Measurements from ENCODE around the gene TUBB2A.
A peak's percentile ranks its signal among the peaks of the same experiment; 100 is the strongest.

DNA sequence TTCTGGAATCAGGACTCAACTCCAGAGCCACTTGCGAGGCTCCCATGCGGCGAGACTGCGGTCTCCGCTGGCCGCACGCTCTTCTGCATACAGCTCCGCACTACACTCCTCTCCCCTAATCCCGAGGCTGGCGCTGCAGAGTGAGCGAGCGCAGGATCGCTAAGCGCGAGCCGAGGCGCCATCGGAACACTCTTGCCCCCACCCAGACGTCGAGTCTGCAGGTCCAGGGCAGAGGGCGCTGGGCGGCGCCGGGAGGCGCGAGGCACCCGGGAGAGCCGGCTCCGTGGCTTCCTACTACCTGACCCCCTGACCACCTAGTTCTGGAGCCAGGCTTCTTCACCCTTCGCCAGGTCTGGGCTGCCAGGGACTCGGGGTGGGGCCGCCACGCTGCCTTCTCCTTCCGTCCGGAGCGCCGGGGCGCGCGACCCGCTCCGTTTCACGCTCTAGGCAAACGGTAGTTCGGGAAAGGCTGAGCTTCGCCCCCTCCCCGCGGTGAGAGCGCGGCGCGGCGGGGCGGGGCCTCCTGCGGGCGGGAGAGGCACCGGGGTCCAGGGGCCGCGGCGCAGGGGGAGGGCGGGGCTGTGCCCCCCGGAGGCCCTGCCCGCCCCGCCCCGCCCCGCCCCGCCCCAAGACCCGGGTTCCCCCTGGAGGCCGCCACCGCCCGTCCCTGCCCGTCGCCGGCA is 5.4 kb upstream of the TUBB2A start:
- no peak for TF ChIP-seq JUND (IDR thresholded peaks at IDR 0.05)
- peak; percentile 7; the same call in 1 of the 2 replicates for TF ChIP-seq TAF1 (IDR thresholded peaks at IDR 0.05; ENCODE audit: borderline replicate concordance, low read depth, low read length)
- TF ChIP-seq, protein P1, sequence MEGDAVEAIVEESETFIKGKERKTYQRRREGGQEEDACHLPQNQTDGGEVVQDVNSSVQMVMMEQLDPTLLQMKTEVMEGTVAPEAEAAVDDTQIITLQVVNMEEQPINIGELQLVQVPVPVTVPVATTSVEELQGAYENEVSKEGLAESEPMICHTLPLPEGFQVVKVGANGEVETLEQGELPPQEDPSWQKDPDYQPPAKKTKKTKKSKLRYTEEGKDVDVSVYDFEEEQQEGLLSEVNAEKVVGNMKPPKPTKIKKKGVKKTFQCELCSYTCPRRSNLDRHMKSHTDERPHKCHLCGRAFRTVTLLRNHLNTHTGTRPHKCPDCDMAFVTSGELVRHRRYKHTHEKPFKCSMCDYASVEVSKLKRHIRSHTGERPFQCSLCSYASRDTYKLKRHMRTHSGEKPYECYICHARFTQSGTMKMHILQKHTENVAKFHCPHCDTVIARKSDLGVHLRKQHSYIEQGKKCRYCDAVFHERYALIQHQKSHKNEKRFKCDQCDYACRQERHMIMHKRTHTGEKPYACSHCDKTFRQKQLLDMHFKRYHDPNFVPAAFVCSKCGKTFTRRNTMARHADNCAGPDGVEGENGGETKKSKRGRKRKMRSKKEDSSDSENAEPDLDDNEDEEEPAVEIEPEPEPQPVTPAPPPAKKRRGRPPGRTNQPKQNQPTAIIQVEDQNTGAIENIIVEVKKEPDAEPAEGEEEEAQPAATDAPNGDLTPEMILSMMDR (IDR thresholded peaks at IDR 0.05) = peak; percentile 23
- TF ChIP-seq, protein P2, sequence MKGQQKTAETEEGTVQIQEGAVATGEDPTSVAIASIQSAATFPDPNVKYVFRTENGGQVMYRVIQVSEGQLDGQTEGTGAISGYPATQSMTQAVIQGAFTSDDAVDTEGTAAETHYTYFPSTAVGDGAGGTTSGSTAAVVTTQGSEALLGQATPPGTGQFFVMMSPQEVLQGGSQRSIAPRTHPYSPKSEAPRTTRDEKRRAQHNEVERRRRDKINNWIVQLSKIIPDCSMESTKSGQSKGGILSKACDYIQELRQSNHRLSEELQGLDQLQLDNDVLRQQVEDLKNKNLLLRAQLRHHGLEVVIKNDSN (IDR thresholded peaks at IDR 0.05; ENCODE audit: borderline replicate concordance, low read depth) = no peak
- TF ChIP-seq RFX5 (IDR thresholded peaks at IDR 0.05; ENCODE audit: low read length) = no peak
- TF ChIP-seq POLR2AphosphoS5 (IDR thresholded peaks at IDR 0.05; ENCODE audit: low read depth, low read length) = 0 out of 2 replicates have a peak, but pooled peaks have one; percentile 31
- TF ChIP-seq YY1 (IDR thresholded peaks at IDR 0.05; ENCODE audit: low read depth) = no peak
- TF ChIP-seq, protein P3, sequence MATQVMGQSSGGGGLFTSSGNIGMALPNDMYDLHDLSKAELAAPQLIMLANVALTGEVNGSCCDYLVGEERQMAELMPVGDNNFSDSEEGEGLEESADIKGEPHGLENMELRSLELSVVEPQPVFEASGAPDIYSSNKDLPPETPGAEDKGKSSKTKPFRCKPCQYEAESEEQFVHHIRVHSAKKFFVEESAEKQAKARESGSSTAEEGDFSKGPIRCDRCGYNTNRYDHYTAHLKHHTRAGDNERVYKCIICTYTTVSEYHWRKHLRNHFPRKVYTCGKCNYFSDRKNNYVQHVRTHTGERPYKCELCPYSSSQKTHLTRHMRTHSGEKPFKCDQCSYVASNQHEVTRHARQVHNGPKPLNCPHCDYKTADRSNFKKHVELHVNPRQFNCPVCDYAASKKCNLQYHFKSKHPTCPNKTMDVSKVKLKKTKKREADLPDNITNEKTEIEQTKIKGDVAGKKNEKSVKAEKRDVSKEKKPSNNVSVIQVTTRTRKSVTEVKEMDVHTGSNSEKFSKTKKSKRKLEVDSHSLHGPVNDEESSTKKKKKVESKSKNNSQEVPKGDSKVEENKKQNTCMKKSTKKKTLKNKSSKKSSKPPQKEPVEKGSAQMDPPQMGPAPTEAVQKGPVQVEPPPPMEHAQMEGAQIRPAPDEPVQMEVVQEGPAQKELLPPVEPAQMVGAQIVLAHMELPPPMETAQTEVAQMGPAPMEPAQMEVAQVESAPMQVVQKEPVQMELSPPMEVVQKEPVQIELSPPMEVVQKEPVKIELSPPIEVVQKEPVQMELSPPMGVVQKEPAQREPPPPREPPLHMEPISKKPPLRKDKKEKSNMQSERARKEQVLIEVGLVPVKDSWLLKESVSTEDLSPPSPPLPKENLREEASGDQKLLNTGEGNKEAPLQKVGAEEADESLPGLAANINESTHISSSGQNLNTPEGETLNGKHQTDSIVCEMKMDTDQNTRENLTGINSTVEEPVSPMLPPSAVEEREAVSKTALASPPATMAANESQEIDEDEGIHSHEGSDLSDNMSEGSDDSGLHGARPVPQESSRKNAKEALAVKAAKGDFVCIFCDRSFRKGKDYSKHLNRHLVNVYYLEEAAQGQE (IDR thresholded peaks at IDR 0.05; ENCODE audit: low read depth, low read length) = no peak
- TF ChIP-seq CHD2 (IDR thresholded peaks at IDR 0.05; ENCODE audit: low read length, partially characterized antibody) = no peak
- no peak for TF ChIP-seq MEF2A (IDR thresholded peaks at IDR 0.05; ENCODE audit: borderline replicate concordance, low read depth)

All from SK-N-SH (cell line).